ENCODE measurements around the gene IPMK. TPM values are rescaled to one million over a fixed set of nuclear protein-coding genes. Genes with fewer than 3 reads are reported as not detected.
"Not testable (repeated sequence)": the region's sequence is repeated elsewhere in the genome, so short reads cannot be mapped to it uniquely, and the experiment has no call there.

Gene IPMK
- total and polyA plus RNA-seq, 2 experiments from 2014 or later, result 3.6 to 6.6 TPM

DNA sequence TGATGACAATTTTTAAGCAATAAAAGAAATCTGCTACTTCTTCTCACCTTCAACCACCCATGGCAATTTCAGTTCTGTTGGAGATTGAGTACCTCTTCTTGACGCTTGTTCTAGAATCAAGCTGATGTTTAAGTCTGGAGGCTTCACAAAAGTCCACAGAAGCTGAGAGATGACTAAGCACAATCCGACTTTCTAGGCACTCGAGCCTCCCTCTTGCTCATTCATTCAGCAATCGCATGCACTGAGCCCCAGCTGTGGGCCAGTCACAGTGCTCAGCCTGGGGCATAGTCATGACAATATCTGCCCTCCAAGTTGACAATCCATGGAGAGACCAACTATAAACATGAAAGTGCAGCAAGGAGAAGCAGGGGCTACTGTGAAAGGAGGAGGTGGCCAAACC lies 103.2 kb downstream of the IPMK start:
- H3K4me3 ChIP-seq, result no peak overlapping the region
- H3K4me1 ChIP-seq (ENCODE audit: insufficient read depth), result no peaks in the 10 kb centered on the region
- DNase-seq, result no peak
- no peaks in the 10 kb centered on the region for H3K36me3 ChIP-seq (ENCODE audit: low read depth)
- WGBS, 2 experiments (ENCODE audit: low coverage in 1 of 2, low lambda C conversion rate in 2 of 2, missing lambda C conversion rate in 2 of 2), result 83 to 89% methylated on average over 4 of the region's 4 CpGs
- no peaks in the 10 kb centered on the region for H3K9me2 ChIP-seq (ENCODE audit: insufficient read depth)
- H2AFZ ChIP-seq, result no peak overlapping the region
- in situ Hi-C loops (cut with MboI), result no loop called here
- no peaks in the 10 kb centered on the region for H3F3A ChIP-seq (ENCODE audit: insufficient read depth)
- peaks cover 54% of the 10 kb centered on the region for H3K27me3 ChIP-seq (replicated peaks; ENCODE audit: insufficient read depth)
- no peaks in the 10 kb centered on the region for H3K9me3 ChIP-seq (ENCODE audit: low read depth)
- H3K79me2 ChIP-seq (ENCODE audit: insufficient read depth), result no peaks in the 10 kb centered on the region
- no peak overlapping the region for H3K9ac ChIP-seq
- TF ChIP-seq EZH2 (IDR thresholded peaks at IDR 0.05; ENCODE audit: insufficient read depth, poor library complexity, severe bottlenecking) (no peak), EZH2phosphoT487 (IDR thresholded peaks at IDR 0.05; ENCODE audit: insufficient read depth, low read depth) (no peak)
- H3K4me2 ChIP-seq (ENCODE audit: unreplicated experiment), result no peak overlapping the region
- H3K27ac ChIP-seq, result no peak overlapping the region
- H4K20me1 ChIP-seq (ENCODE audit: insufficient read depth), result no peaks in the 10 kb centered on the region

DNA sequence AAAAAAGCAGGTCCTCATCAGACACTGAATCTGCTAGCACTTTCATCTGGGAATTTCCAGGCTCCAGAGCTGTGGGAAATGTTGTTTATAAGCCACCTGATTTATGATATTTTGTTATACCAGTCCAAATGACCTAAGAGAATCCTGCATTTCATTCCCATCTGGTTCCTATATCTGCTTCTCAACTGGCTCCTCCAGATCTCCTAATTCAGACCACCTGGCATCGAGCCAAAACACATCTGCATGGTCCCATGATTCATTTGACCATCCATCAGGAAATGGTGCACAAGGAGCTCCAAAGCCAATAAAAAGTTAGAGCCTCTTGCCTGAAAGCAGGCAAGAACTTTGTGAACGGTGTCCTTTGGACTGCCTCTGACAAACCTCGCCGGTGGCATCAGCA lies 108.9 kb downstream of the IPMK start:
- Histone ChIP-seq H3F3A (ENCODE audit: insufficient read depth) (peaks cover 16% of the 10 kb centered on the region), H2AFZ (no peak overlapping the region), H3K4me2 (ENCODE audit: unreplicated experiment) (no peak overlapping the region), H3K9me3 (ENCODE audit: low read depth) (no peaks in the 10 kb centered on the region), H3K27ac (no peak overlapping the region), H3K4me1 (ENCODE audit: insufficient read depth) (peaks cover 24% of the 10 kb centered on the region), H3K27me3 (replicated peaks; ENCODE audit: insufficient read depth) (peaks cover 55% of the 10 kb centered on the region), H3K4me3 (no peak overlapping the region), H4K20me1 (ENCODE audit: insufficient read depth) (no peaks in the 10 kb centered on the region), H3K9me2 (ENCODE audit: insufficient read depth) (no peaks in the 10 kb centered on the region), H3K36me3 (ENCODE audit: low read depth) (no peaks in the 10 kb centered on the region), H3K9ac (no peak overlapping the region), H3K79me2 (ENCODE audit: insufficient read depth) (no peaks in the 10 kb centered on the region)
- no peak for TF ChIP-seq EZH2 (IDR thresholded peaks at IDR 0.05; ENCODE audit: insufficient read depth, poor library complexity, severe bottlenecking)
- TF ChIP-seq EZH2phosphoT487 (IDR thresholded peaks at IDR 0.05; ENCODE audit: insufficient read depth, low read depth), result no peak
- 10 to 23% methylated on average over 4 of the region's 4 CpGs for WGBS, 2 experiments (ENCODE audit: low coverage in 1 of 2, low lambda C conversion rate in 2 of 2, missing lambda C conversion rate in 2 of 2)
- DNase-seq, result peak; percentile 30
- in situ Hi-C loops (cut with MboI), result no loop called here

- Histone ChIP-seq H3K27me3 (replicated peaks; ENCODE audit: insufficient read depth) (peaks cover 53% of the 10 kb centered on the region), H3K36me3 (ENCODE audit: low read depth) (no peaks in the 10 kb centered on the region), H3K9ac (no peak overlapping the region), H3K4me2 (ENCODE audit: unreplicated experiment) (peak overlapping the region; percentile 73), H4K20me1 (ENCODE audit: insufficient read depth) (no peaks in the 10 kb centered on the region), H3K4me1 (ENCODE audit: insufficient read depth) (peaks cover 24% of the 10 kb centered on the region), H3K4me3 (no peak overlapping the region), H3K9me3 (ENCODE audit: low read depth) (no peaks in the 10 kb centered on the region), H3K27ac (peak overlapping the region; percentile 40), H3K9me2 (ENCODE audit: insufficient read depth) (no peaks in the 10 kb centered on the region), H3K79me2 (ENCODE audit: insufficient read depth) (no peaks in the 10 kb centered on the region), H2AFZ (no peak overlapping the region), H3F3A (ENCODE audit: insufficient read depth) (peaks cover 16% of the 10 kb centered on the region)
- TF ChIP-seq EZH2 (IDR thresholded peaks at IDR 0.05; ENCODE audit: insufficient read depth, poor library complexity, severe bottlenecking) (no peak), EZH2phosphoT487 (IDR thresholded peaks at IDR 0.05; ENCODE audit: insufficient read depth, low read depth) (peak; percentile 94)
- 14 to 15% methylated on average over 7 of the region's 7 CpGs for WGBS, 2 experiments (ENCODE audit: low coverage in 1 of 2, low lambda C conversion rate in 2 of 2, missing lambda C conversion rate in 2 of 2)
- peak; percentile 99 for DNase-seq
- in situ Hi-C loops (cut with MboI), result no loop called here
These were observed 110.5 kb downstream of the IPMK start for GRCh38 chr10:58157076-58157766.

DNA sequence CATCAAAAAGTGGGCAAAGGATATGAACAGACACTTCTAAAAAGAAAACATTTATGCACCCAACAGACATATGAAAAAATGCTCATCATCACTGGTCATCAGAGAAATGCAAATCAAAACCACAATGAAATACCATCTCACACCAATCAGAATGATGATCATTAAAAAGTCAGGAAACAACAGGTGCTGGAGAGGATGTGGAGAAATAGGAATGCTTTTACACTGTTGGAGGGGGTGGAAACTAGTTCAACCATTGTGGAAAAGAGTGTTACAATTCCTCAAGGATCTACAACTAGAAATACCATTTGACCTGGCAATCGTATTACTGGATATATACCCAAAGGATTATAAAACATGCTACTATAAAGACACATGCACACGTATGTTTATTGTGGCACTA lies 111.8 kb downstream of the IPMK start:
- Histone ChIP-seq H3K4me1 (ENCODE audit: insufficient read depth) (peaks cover 24% of the 10 kb centered on the region), H3K27me3 (replicated peaks; ENCODE audit: insufficient read depth) (peaks cover 64% of the 10 kb centered on the region), H3F3A (ENCODE audit: insufficient read depth) (peaks cover 16% of the 10 kb centered on the region)
- H3K79me2 ChIP-seq (ENCODE audit: insufficient read depth); H3K4me2 ChIP-seq (ENCODE audit: unreplicated experiment); H4K20me1 ChIP-seq (ENCODE audit: insufficient read depth); in situ Hi-C loops (cut with MboI); H3K9me2 ChIP-seq (ENCODE audit: insufficient read depth); H3K9me3 ChIP-seq (ENCODE audit: low read depth); DNase-seq; H2AFZ ChIP-seq; H3K27ac ChIP-seq; H3K9ac ChIP-seq; H3K36me3 ChIP-seq (ENCODE audit: low read depth); H3K4me3 ChIP-seq: not testable (repeated sequence)
- WGBS, 2 experiments (ENCODE audit: low coverage in 1 of 2, low lambda C conversion rate in 2 of 2, missing lambda C conversion rate in 2 of 2), result 79 to 84% methylated on average over 2 of the region's 2 CpGs

GRCh38 chr10:58153751-58154150 lies 113.9 kb downstream of the IPMK start:
- no peaks in the 10 kb centered on the region for H3K9me2 ChIP-seq (ENCODE audit: insufficient read depth)

More at GRCh38 chr10:58153751-58154150, 113.9 kb downstream of the IPMK start:
- H3K9me3 ChIP-seq (ENCODE audit: low read depth), result no peaks in the 10 kb centered on the region
- in situ Hi-C loops (cut with MboI), result no loop called here
- 55 to 69% methylated on average over 1 of the region's 1 CpG for WGBS, 2 experiments (ENCODE audit: low coverage in 1 of 2, low lambda C conversion rate in 2 of 2, missing lambda C conversion rate in 2 of 2)
- no peak overlapping the region for H3K27ac ChIP-seq
- H2AFZ ChIP-seq, result no peak overlapping the region
- H3K36me3 ChIP-seq (ENCODE audit: low read depth), result no peaks in the 10 kb centered on the region
- H3K4me3 ChIP-seq, result no peak overlapping the region
- peaks cover 16% of the 10 kb centered on the region for H3F3A ChIP-seq (ENCODE audit: insufficient read depth)
- no peak for TF ChIP-seq EZH2 (IDR thresholded peaks at IDR 0.05; ENCODE audit: insufficient read depth, poor library complexity, severe bottlenecking)
- no peak for TF ChIP-seq EZH2phosphoT487 (IDR thresholded peaks at IDR 0.05; ENCODE audit: insufficient read depth, low read depth)
- H3K4me1 ChIP-seq (ENCODE audit: insufficient read depth), result peaks cover 24% of the 10 kb centered on the region
- H3K4me2 ChIP-seq (ENCODE audit: unreplicated experiment), result no peak overlapping the region
- H3K9ac ChIP-seq, result no peak overlapping the region
- no peaks in the 10 kb centered on the region for H4K20me1 ChIP-seq (ENCODE audit: insufficient read depth)
- peaks cover 48% of the 10 kb centered on the region for H3K27me3 ChIP-seq (replicated peaks; ENCODE audit: insufficient read depth)
- H3K79me2 ChIP-seq (ENCODE audit: insufficient read depth), result no peaks in the 10 kb centered on the region
- no peak for DNase-seq
